GM21390 (cell line): Measurements from ENCODE around the gene GNB1.

ENCODE experiments used
- ATAC-seq: cut with Tn5 transposase; IDR thresholded peaks from one replicate; pipeline ENCODE4 v1.9.1; 2021; ENCODE audit not compliant: unreplicated experiment

The GNB1 gene

GRCh38 chr1:1768249-1768992, 122.5 kb downstream of the GNB1 start:
- ATAC-seq, result no peak

- no peak for ATAC-seq
Measured at GRCh38 chr1:1764876-1765470, 125.9 kb downstream of the GNB1 start.

GRCh38 chr1:1763657-1764621, 126.9 kb downstream of the GNB1 start:
- ATAC-seq, result no peak

GRCh38 chr1:1761504-1762376, 129.1 kb downstream of the GNB1 start:
- ATAC-seq, result no peak

- ATAC-seq, result no peak
Measured at GRCh38 chr1:1760715-1761114, 130.2 kb downstream of the GNB1 start.

- ATAC-seq, result no peak
Measured at GRCh38 chr1:1760345-1760650, 130.6 kb downstream of the GNB1 start.

GRCh38 chr1:1759456-1760344, 131.2 kb downstream of the GNB1 start:
- ATAC-seq, result no peak

- ATAC-seq, result no peak
Measured at GRCh38 chr1:1758692-1759455, 132.0 kb downstream of the GNB1 start.

- ATAC-seq, result no peak
Measured at GRCh38 chr1:1758059-1758621, 132.7 kb downstream of the GNB1 start.

GRCh38 chr1:1757422-1758058, 133.3 kb downstream of the GNB1 start:
- no peak for ATAC-seq

GRCh38 chr1:1756661-1757421, 134.0 kb downstream of the GNB1 start:
- ATAC-seq, result no peak

- ATAC-seq, result no peak
Measured at GRCh38 chr1:1755852-1756251, 135.0 kb downstream of the GNB1 start.

- ATAC-seq, result no peak
Measured at GRCh38 chr1:1755426-1755825, 135.5 kb downstream of the GNB1 start.

- no peak for ATAC-seq
Measured at GRCh38 chr1:1754051-1754815, 136.7 kb downstream of the GNB1 start.

GRCh38 chr1:1753607-1754005, 137.3 kb downstream of the GNB1 start:
- no peak for ATAC-seq

GRCh38 chr1:1752636-1753606, 138.0 kb downstream of the GNB1 start:
- no peak for ATAC-seq
